IPS-NIHi7 (cell line): ENCODE results near the gene TACR1.
"Not testable (repeated sequence)": the region's sequence is repeated elsewhere in the genome, so short reads cannot be mapped to it uniquely, and the experiment has no call there.

ENCODE experiments used
- DNase-seq: peaks from one replicate; pipeline ENCODE4 v3.0.0; 2012; ENCODE audit warnings: mixed read lengths; ENCODE audit errors: extremely low spot score

Gene TACR1

DNA sequence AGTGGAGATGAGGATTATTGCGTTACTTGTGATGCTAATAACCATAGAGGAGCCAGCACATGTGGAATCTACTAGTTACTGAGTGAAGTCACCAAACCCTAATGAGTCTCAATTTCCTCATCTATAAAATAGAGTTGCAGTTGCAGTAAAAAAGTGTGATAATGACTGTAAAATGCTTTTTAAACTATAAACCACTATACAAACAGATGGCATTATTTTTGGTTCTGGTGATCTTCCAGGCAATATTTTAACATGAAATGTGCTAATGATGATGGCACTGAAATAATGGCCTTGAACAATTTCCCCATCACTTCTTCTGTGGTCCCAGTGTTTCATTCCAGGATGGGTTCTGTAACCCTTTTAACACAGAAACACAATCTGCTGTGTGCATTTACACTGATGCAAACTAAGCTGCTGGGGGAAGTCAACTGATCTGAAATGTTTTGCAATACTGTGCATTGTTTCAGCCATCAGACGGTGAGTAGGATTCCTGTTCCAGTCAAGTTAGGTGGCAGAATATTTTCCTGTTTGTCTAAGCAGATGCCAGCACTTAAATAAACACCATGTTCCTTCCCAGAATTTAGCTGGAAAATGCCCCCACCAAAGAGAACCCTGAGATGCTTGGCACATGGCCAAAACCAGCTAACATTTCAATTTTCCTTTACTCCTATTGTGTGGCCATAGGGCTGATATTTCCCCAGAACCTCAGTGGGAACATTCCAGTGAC lies 52.6 kb downstream of the TACR1 start:
- DNase-seq, result no peak

DNA sequence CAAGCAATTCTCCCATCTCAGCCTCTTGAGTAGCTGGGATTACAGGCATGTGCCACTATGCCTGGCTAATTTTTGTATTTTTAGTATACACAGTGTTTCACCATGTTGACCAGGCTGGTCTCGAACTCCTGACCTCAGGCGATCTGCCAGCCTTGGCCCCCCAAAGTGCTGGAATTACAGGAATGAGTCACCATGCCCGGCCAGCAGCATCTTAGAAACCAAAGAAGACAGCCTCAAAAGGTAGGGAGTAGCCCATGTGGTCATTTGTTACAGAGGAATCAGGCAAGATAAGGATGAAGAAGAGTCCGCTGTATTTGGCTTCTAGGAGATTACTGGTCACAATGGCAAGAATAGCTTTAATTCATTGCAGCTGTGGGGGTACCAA lies 53.1 kb downstream of the TACR1 start:
- not testable (repeated sequence) for DNase-seq

DNA sequence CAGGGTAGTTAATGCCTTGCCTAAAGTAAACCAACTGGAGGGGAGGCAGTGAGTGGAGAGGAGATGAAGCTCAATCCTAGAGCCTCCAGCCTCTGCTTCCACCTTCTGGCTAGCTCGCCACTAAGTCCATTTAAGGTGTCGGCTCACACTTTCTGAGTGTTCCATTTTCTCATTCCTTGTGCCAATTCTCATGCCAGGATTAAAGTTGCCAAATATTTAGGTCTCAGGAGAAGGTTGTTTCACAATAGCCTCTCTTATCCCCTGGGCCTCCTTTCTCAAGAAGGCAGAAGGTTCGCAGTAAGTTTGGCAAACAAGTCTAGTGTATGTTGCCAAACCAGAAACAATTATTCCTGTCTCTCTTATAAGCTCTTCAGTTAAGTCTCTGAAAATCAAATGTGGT lies 57.2 kb downstream of the TACR1 start:
- DNase-seq, result no peak

DNA sequence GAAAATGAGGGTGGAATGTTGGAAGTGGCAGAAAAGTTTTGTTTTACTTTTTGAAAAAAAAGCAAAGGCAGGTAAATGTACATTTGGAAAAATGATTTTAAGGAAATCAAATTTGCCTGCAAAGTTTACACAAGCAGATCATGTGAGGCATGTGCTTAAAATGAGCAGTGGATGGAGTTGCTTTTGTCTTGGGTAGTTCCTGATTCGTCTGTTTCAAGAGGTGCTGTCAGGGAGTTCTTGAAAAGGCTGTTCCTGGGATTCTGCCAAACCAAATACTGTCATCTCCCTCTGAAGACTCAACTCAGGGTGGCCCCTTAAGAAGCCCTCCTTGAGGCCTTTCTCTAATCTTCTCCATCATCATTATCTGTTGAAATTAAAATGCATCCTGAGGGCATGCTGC lies 59.0 kb downstream of the TACR1 start:
- DNase-seq, result no peak

DNA sequence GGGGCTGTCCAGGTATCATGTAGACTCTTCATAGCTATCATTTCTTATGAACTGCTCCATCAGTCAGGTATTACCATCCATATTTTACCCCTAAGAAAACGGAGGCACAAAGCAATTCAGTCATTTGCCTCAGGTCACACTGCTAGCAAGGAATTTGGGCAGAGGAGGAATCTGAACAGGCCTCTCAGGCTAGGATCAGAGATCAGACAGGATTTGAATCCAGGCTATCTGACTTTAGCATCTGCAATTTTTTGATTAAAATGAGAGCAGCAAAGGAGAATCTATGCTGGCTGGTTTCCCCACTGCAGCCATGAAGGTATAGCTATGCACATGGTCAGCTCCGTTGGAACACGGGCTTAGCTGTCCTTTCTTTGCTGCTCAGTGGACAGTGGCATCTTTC lies 60.1 kb downstream of the TACR1 start:
- DNase-seq, result no peak

DNA sequence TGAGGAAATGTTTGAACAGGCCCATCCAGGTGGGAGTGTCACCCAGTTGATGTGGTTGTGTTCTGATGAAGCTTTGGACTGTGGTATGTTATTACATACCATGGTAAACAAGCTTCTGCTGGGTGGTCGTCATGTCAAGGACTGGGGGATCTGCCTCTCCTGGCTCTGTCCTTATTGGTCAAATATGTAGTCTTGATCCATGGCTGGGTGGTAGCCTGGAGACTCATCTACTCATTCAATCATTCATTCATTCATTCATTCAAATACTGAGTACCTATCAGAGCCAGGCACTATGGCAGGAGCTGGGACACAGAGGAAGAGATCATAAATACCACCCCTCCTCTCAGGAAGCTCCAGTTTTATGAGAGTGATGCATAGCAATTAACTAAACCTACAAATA lies 60.8 kb downstream of the TACR1 start:
- no peak for DNase-seq

DNA sequence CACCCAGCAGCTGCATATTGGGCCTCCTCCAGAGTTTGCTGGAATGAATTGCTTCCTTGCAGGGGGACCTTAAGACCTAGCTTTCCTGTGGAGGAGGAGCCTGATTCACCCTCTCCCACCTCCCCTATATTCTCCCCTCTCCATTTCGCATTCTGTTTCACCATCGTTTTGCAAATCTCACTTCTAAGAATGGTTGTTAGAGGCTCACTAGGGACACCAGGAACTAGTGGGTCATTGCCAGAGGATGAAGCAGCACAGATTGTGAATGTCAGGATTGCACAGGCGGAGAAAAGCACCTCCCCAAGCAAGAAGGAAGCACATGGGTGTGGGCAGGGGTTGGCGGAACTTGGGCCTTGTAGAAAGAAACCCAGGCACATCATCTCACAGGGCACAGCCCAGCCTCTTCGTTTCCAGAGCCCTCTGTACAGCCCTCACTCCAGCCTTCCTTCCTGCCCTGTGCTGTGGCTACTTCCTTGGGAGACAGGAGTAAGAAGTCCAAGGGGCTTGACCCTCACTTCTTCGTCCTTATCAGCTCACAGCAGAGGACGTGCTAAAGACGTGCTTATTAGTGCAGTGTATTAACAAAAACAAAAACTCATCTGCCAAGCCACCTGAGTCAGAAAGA lies 63.4 kb downstream of the TACR1 start:
- no peak for DNase-seq

DNA sequence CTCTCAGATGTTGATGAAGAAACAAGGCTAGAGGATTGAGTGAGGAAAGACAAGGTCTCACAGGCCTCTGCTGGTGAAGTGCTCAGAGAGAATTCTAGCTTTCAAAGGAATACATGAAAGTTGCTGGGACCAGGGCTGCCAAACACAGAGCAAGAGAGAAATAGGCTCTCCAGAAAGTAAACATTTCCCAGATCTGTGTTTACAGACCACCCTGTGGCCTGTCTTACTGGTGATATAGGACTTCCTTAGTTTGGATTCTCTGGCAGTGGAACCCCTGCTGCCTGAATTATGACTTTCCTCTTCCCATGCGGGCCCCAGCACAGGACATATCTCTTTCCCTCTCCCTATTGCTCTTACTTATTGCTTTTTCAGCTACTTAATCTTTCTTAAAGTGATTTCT lies 64.5 kb downstream of the TACR1 start:
- no peak for DNase-seq

DNA sequence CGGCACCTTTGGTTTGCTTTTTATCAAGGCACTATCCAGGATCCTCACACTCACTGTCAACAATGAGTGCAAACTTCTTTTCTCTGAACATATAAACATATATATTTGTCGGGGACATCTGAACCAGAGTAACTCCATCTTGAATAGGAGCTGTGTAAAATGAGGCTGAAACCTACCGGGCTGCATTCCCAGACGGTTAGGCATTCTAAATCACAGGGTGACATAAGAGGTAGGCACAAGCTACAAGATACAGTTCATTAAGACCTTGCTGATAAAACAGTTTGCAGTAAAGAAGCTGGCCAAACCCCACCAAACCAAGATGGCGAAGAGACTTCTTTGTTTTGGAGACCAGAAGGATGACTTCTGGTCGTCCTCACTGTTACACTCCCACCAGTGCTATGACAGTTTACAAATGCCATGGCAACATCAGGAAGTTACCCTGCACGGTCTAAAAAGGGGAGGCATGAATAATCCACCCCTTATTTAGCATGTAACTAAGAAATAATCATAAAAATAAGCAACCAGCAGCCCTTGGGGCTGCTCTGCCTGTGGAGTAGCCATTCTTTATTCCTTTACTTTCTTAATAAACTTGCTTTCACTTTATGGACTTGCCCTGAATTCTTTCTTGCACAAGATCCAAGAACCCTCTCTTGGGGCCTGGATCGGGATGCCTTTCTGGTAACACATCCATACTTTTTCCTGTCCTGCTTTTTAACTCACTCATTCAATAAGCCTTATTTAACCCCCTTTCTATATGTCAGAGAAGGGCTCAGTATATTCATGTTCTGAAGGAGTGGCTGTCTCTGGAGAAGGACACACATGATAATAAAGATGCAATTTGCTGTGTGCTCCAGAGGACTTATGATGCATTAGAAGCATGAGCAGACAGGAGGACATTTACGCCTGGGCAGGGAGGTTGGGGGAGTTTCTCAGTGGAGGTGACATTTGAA lies 65.4 kb downstream of the TACR1 start:
- no peak for DNase-seq

DNA sequence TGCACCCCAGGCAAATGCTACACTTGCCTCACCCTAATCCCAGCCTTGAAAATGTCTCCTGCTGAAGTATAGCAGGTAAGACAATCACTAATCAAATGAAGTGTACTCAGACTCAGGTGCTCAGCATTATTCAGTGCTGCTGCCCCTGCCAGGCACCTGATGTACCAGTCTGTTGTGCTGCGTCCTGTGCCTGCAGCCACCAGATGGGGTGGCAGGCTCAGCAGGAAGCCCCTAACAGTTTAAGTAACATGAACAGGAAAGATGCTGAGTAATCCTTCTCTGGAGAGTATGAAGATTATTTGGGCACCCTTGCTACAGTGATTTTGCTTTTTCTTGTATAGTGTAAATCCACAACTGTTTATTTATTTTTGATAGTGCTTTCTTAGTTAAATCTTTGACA lies 69.1 kb downstream of the TACR1 start:
- DNase-seq, result no peak

DNA sequence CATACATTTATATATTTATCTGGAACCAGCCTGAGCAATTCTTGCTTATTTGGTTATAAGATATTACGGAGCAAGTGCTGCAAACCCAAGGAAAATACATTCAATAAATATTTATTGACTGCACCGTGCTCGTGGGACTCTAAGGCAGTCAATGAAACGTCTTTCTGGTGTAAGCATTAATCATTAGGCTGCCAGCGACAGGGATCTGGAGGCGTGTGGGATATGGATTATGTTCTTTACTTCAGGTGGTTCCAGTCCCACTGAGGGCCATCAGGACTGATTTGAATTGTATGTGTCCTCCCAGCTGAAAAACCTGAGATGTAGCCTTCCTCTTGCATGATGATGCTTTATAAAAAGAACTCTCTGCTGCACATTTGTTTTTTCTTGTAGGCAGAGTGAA lies 75.4 kb downstream of the TACR1 start:
- DNase-seq, result no peak

DNA sequence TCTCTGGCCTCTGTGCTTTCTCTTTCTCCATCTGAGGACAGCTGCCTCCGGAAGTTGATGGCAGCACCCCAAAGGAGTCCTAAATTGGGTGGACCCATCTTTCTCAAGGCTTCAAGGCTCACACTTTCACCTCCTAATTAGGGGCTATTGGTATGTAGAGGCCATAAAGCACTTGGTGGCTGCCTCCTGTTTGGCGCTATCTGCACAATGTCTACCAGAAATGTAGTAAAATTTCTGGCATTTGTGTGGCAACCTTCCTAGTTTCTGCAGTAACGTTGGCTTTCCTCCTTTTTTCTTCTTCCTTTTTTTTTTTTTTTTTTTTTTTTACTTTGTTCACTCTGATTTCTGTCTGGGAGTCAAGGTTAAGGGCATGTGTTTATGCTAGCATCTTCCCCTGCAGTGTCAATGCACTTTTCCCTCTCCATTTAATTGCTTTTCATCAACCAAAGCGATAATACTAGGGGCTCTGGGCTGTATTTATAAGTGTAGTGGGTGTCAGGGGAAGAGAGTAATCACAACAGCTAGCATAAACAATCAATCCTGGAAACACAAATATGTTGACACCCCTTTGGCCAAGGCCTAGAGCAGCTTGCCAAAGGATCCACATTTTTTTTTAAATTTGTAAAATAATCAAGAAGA lies 86.0 kb downstream of the TACR1 start:
- DNase-seq, result no peak

DNA sequence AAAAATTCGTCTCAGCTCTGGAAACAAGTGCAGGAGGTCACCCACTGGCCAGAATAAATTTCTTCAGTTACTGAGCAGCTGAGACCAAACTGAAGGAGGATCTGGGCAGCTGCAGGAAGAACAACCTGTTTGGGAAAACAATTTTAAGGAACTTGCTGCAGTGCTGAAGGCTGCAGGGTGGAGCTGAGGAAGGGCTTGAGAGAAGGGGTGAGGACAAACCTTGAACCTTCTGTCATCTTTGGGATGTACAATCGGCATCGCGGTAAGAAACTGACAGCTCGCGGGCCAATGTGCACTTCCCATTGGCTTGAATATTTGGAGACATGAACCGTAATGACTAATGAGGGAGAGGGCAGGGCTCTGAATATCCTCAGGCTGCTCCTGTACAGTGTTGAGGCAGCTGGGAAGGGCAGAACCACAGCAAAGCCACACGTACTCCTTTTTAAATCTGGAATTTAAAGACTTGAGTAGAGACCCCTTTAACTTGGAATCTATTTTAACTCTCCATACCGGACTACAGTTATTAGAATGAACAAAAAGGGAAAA lies 90.3 kb downstream of the TACR1 start:
- no peak for DNase-seq

DNA sequence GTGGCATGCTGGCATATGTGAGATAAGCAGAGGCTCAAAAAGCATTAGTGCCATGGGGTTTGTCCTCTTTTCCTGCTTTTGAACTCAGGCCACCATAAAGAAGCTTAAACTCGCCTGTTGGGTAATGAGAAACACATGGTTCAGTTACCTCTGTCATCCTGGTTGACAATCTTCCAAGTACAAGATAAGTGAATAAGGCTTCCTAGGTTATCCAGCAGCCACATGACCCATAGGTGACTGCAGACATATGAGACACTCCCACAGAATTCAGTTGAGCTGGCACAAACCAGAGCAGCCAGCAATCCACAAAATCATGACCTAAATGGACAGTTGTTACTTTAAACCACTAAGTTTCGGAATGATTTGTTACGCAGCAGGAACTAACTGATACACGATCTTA lies 97.3 kb downstream of the TACR1 start:
- DNase-seq, result no peak

DNA sequence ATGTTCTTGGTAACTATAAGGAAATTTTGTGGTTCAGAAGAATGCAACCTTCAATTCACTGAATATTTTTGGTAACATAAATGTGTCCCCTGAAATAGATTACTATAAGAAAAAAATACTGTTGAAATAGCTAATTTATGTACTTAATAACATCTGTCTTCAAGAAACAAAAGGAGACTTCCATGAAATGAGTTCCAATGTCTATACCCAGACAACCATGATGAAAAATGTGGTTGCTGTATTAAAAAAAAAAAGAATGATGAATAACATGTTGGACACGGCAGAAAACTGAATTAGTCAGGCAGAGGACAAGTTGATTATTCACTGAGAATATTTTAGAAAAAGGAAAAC lies 98.5 kb downstream of the TACR1 start:
- no peak for DNase-seq

DNA sequence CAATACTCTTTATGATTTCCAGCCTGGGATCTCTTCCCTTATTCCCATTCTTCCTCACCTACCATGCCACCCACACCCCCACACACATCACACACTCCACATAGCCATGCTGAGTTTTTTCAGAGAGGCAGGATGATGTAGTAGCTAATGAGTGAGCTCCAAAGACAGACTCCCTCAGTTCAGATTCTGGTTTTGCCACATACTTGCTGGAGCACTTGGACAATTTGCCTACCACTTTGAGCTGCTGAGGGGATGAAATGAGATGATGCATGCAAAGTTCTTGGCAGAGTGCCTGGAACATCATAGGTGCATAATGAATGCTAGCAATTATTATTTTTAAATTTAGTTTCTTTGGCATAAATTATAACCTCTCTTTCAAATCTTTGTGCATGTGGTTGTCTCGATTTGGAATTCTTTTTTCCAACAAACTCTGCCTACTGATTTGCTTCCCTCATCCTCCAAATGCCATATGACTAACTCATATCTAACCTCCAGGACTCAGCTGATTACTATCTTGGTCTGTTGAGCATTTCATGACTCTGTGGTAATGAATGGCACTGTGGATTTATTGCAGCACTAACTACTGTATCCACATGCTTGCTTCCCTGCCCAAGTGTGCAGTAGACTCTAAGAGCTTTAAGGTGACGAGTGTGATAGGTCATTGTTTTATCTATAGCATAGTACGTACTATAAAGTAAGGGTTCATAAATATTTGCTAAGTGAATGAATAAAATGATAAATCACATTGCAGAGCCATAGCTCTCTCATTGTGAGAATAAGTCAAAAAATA lies 99.1 kb downstream of the TACR1 start:
- DNase-seq, result no peak

DNA sequence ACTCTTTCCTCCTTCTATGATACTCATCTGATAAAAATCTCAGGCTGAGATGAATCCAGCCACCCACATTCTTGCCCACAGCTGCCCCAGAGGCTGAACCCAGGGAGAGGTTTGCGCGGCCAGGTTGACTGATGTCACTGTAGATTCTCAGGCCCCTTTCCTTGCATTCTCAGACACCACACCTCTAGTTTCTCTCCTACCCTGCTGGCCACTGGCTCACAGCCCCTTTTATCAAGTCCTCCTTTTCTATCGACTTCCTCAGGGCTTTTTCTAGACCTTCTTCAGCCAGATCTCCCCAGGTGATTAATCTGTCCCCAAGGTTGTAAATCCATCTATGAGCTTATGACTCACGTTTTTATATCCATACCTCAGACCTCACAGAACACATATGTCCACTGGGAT lies 99.8 kb downstream of the TACR1 start:
- DNase-seq, result no peak

DNA sequence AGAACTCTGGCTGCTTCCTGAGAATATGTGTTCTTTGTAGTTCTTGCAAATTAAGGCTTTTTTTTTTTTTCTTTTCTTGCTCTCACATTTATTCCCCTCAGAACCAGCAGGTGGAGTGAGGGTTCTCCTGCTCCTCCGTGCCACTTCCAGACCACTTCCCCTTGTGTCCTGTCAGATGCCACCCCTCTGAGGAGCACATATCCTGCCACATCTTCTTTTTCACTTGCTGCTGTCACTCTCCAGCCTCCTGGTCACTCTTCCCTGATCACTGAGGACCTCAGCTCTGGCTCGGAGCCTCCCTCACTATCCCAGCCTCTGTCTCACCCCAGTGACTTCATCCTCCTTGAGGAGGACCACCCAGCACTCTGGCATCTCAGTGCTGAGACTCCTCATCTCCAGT lies 100.5 kb downstream of the TACR1 start:
- peak; percentile 71 for DNase-seq

DNA sequence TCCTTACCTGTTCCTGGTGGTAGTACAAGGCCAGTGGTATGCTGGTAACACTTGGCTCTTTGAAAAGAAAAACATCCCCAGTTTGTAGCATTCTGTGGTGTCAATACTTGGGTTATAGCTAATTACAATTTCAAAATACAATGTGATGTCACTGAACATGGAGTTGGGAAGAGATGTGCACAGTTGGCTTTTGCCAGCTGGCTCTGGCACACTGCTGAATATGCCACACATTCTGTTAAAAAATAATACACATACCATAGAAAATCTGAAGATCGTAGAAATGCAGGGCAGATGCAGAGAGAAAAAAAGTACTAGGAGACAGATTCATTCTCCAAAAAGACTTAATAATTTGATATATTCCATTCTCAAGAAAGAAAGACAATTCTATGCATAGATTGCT lies 101.5 kb downstream of the TACR1 start:
- DNase-seq, result no peak

DNA sequence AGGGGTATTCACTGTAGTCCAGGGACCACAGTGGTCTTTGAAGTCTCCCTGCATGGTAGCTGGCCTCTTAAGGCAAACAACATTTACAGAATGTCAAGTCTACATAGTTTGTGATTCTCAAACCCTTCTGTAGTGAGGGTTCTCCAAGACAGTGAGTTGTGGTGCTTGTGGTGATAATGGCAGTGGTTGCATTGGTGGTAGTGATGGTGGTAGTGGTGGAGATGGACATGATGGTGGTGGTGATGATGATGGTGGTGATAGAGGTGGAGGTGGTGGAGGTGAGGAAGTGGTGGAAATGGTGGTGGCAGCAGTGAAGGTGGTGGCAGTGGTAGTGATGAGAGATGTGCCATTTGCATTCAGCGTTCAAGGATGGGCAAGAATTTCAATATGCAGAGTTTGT lies 104.9 kb downstream of the TACR1 start:
- DNase-seq, result no peak
